Activated naive CD4-positive, alpha-beta T cell treated with anti-CD3 and anti-CD28 coated beads, Interleukin-2, amount 50 U/mL, for 72 hours (primary cell): ENCODE results near the gene TTC28. TPM values are rescaled to one million over a fixed set of nuclear protein-coding genes. Genes with fewer than 3 reads are reported as not detected.
"Not testable (repeated sequence)": the region's sequence is repeated elsewhere in the genome, so short reads cannot be mapped to it uniquely, and the experiment has no call there.

Experiments used
- ATAC-seq, 2 donors: fragments of 150-1000 bp; cut with Tn5 transposase; 2 replicates each; pipeline ENCODE4 v1.10.0; 2021; ENCODE audit warnings: mild to moderate bottlenecking in 2 of 2, moderate library complexity in 2 of 2
- DNase-seq, 2 donors: peaks; one replicate each; pipeline ENCODE4 v3.0.0; 2021 to 2022; ENCODE audit warnings: low spot score in 2 of 2
- H3K27ac Mint-ChIP-seq, 2 donors: one replicate each; pipeline ENCODE4 v1.8.0; 2022; ENCODE audit warnings: mild to moderate bottlenecking in 2 of 2, mixed read lengths in 2 of 2
- H3K36me3 Mint-ChIP-seq, 2 donors: one replicate each; pipeline ENCODE4 v1.8.0; 2022; ENCODE audit warnings: mixed read lengths in 2 of 2
- H3K9me3 Mint-ChIP-seq, 2 donors: one replicate each; pipeline ENCODE4 v1.8.0; 2022; ENCODE audit warnings: mixed read lengths in 2 of 2
- total RNA-seq, 2 donors: library from RNA; stranded (reverse); gene quantifications; one replicate each; pipeline ENCODE4 v1.2.3, GENCODE V29; 2022

Gene TTC28
- total RNA-seq, 2 donors from 2014 or later: 0.66 to 8.5 TPM

GRCh38 chr22:28630177-28630574 is 49.5 kb downstream of the TTC28 start:
- no peaks in the 10 kb centered on the region for H3K36me3 Mint-ChIP-seq
- no peak for ATAC-seq

GRCh38 chr22:28629420-28630176 is 50.0 kb downstream of the TTC28 start:
- Mint-ChIP-seq H3K9me3 (no peaks in the 10 kb centered on the region), H3K36me3 (no peaks in the 10 kb centered on the region), H3K27ac (no peak overlapping the region)
- ATAC-seq (no peak), DNase-seq (no peak)

More at GRCh38 chr22:28630177-28630574, 49.5 kb downstream of the TTC28 start:
- Mint-ChIP-seq H3K27ac (no peak overlapping the region), H3K9me3 (no peaks in the 10 kb centered on the region)
- no peak for DNase-seq

- H3K36me3 Mint-ChIP-seq: no peaks in the 10 kb centered on the region
- DNase-seq: no peak
- no peak for ATAC-seq
- no peaks in the 10 kb centered on the region for H3K9me3 Mint-ChIP-seq
- no peak overlapping the region for H3K27ac Mint-ChIP-seq
Measured at GRCh38 chr22:28628766-28629165, 50.9 kb downstream of the TTC28 start.

GRCh38 chr22:28627791-28628190 is 51.8 kb downstream of the TTC28 start:
- Mint-ChIP-seq H3K27ac (no peak overlapping the region), H3K9me3 (no peaks in the 10 kb centered on the region), H3K36me3 (no peaks in the 10 kb centered on the region)
- ATAC-seq (no peak), DNase-seq (no peak)

- Mint-ChIP-seq H3K9me3 (no peaks in the 10 kb centered on the region), H3K36me3 (no peaks in the 10 kb centered on the region), H3K27ac (no peak overlapping the region)
- no peak for ATAC-seq
- DNase-seq: no peak
Measured at GRCh38 chr22:28620244-28620922, 59.3 kb downstream of the TTC28 start.

GRCh38 chr22:28619236-28619635 is 60.4 kb downstream of the TTC28 start:
- no peaks in the 10 kb centered on the region for H3K9me3 Mint-ChIP-seq
- DNase-seq: no peak
- no peak overlapping the region for H3K27ac Mint-ChIP-seq
- H3K36me3 Mint-ChIP-seq: no peaks in the 10 kb centered on the region
- no peak for ATAC-seq

- not testable (repeated sequence) for DNase-seq, H3K9me3 Mint-ChIP-seq, H3K36me3 Mint-ChIP-seq, H3K27ac Mint-ChIP-seq, ATAC-seq
Measured at GRCh38 chr22:28615423-28615822, 64.2 kb downstream of the TTC28 start.

GRCh38 chr22:28609921-28610320 is 69.7 kb downstream of the TTC28 start:
- Mint-ChIP-seq H3K36me3 (no peaks in the 10 kb centered on the region), H3K27ac (no peak overlapping the region), H3K9me3 (no peaks in the 10 kb centered on the region)
- ATAC-seq (no peak), DNase-seq (no peak)

GRCh38 chr22:28608546-28608945 is 71.1 kb downstream of the TTC28 start:
- H3K36me3 Mint-ChIP-seq: no peaks in the 10 kb centered on the region
- ATAC-seq: no peak
- DNase-seq: no peak
- H3K9me3 Mint-ChIP-seq: no peaks in the 10 kb centered on the region
- no peak overlapping the region for H3K27ac Mint-ChIP-seq

GRCh38 chr22:28607795-28608194 is 71.8 kb downstream of the TTC28 start:
- H3K36me3 Mint-ChIP-seq: no peaks in the 10 kb centered on the region
- H3K9me3 Mint-ChIP-seq: no peaks in the 10 kb centered on the region
- DNase-seq (no peak), ATAC-seq (no peak)
- H3K27ac Mint-ChIP-seq: no peak overlapping the region

- Mint-ChIP-seq H3K27ac (no peak overlapping the region), H3K36me3 (no peaks in the 10 kb centered on the region), H3K9me3 (no peaks in the 10 kb centered on the region)
- DNase-seq (no peak), ATAC-seq (no peak)
Measured at GRCh38 chr22:28604966-28605761, 74.5 kb downstream of the TTC28 start.

GRCh38 chr22:28601915-28602314 is 77.7 kb downstream of the TTC28 start:
- Mint-ChIP-seq H3K9me3 (no peaks in the 10 kb centered on the region), H3K36me3 (no peaks in the 10 kb centered on the region), H3K27ac (no peak overlapping the region)
- no peak for ATAC-seq
- no peak for DNase-seq

- no peak for DNase-seq
- ATAC-seq: no peak
- no peaks in the 10 kb centered on the region for H3K36me3 Mint-ChIP-seq
- H3K9me3 Mint-ChIP-seq: no peaks in the 10 kb centered on the region
- H3K27ac Mint-ChIP-seq: no peak overlapping the region
Measured at GRCh38 chr22:28600546-28601143, 79.0 kb downstream of the TTC28 start.

GRCh38 chr22:28599693-28600092 is 79.9 kb downstream of the TTC28 start:
- ATAC-seq: no peak
- no peak overlapping the region for H3K27ac Mint-ChIP-seq
- H3K36me3 Mint-ChIP-seq: no peaks in the 10 kb centered on the region
- H3K9me3 Mint-ChIP-seq: no peaks in the 10 kb centered on the region
- no peak for DNase-seq

GRCh38 chr22:28597665-28598064 is 82.0 kb downstream of the TTC28 start:
- ATAC-seq (no peak), DNase-seq (no peak)
- H3K36me3 Mint-ChIP-seq: no peaks in the 10 kb centered on the region
- no peaks in the 10 kb centered on the region for H3K9me3 Mint-ChIP-seq
- no peak overlapping the region for H3K27ac Mint-ChIP-seq

- Mint-ChIP-seq H3K27ac (no peak overlapping the region), H3K36me3 (no peaks in the 10 kb centered on the region), H3K9me3 (no peaks in the 10 kb centered on the region)
- DNase-seq: no peak
- ATAC-seq: peak; percentile 36 to 79
Measured at GRCh38 chr22:28594797-28595462, 84.7 kb downstream of the TTC28 start.
